Stimulated activated naive CD8-positive, alpha-beta T cell treated with anti-CD3 and anti-CD28 coated beads, Interleukin-15, Interleukin-2, amounts not matched to agents 100 ng/mL and 50 ng/mL, for 24 hours (primary cell): ENCODE measurements around the gene PRKAA2.
A peak's percentile ranks its signal among the peaks of the same experiment; 100 is the strongest.
"Not testable (repeated sequence)": the region's sequence is repeated elsewhere in the genome, so short reads cannot be mapped to it uniquely, and the experiment has no call there.

Experiments
- H3K27ac Mint-ChIP-seq: one replicate; pipeline ENCODE4 v1.8.0; 2021; ENCODE audit warnings: mild to moderate bottlenecking, mixed read lengths
- H3K27me3 Mint-ChIP-seq: one replicate; pipeline ENCODE4 v1.8.0; 2021; ENCODE audit warnings: mixed read lengths
- H3K36me3 Mint-ChIP-seq: one replicate; pipeline ENCODE4 v1.8.0; 2021; ENCODE audit warnings: low read depth, mixed read lengths
- H3K4me1 Mint-ChIP-seq: one replicate; pipeline ENCODE4 v1.8.0; 2021; ENCODE audit warnings: low read depth, mixed read lengths
- H3K4me3 Mint-ChIP-seq: one replicate; pipeline ENCODE4 v1.8.0; 2021; ENCODE audit warnings: mild to moderate bottlenecking, mixed read lengths
- H3K9me3 Mint-ChIP-seq: one replicate; pipeline ENCODE4 v1.8.0; 2021; ENCODE audit warnings: mixed read lengths

PRKAA2 gene

GRCh38 chr1:56644919-56645676 is at the start of gene PRKAA2:
TSS of gene PRKAA2 (plus strand) at chr1:56645314. CDS start at chr1:56645388, 74 bp downstream.
- no peaks in the 10 kb centered on the region for H3K9me3 Mint-ChIP-seq
- H3K4me3 Mint-ChIP-seq: peak within 1 kb of the TSS; percentile 57
- peaks cover 69% of the 10 kb centered on the region for H3K27me3 Mint-ChIP-seq
- H3K36me3 Mint-ChIP-seq: peaks cover 3% of the 10 kb centered on the region
- H3K4me1 Mint-ChIP-seq: peaks cover 10% of the 10 kb centered on the region
- H3K27ac Mint-ChIP-seq: no peak within 1 kb of the TSS

GRCh38 chr1:56595397-56596191 is 49.5 kb upstream of the PRKAA2 start:
- H3K36me3 Mint-ChIP-seq, H3K27ac Mint-ChIP-seq, H3K9me3 Mint-ChIP-seq, H3K27me3 Mint-ChIP-seq, H3K4me3 Mint-ChIP-seq, H3K4me1 Mint-ChIP-seq: not testable (repeated sequence)

GRCh38 chr1:56610097-56610496 is 35.0 kb upstream of the PRKAA2 start:
- not testable (repeated sequence) for H3K27me3 Mint-ChIP-seq, H3K9me3 Mint-ChIP-seq, H3K36me3 Mint-ChIP-seq

GRCh38 chr1:56610770-56611169 is 34.3 kb upstream of the PRKAA2 start:
- peaks cover 12% of the 10 kb centered on the region for H3K27me3 Mint-ChIP-seq
- H3K27ac Mint-ChIP-seq, H3K36me3 Mint-ChIP-seq, H3K4me1 Mint-ChIP-seq, H3K4me3 Mint-ChIP-seq, H3K9me3 Mint-ChIP-seq: not testable (repeated sequence)

More at GRCh38 chr1:56610097-56610496, 35.0 kb upstream of the PRKAA2 start:
- H3K4me3 Mint-ChIP-seq, H3K4me1 Mint-ChIP-seq, H3K27ac Mint-ChIP-seq: not testable (repeated sequence)

- Mint-ChIP-seq H3K36me3 (no peaks in the 10 kb centered on the region), H3K4me1 (no peaks in the 10 kb centered on the region), H3K27ac (no peak overlapping the region), H3K4me3 (no peak overlapping the region), H3K27me3 (peaks cover 19% of the 10 kb centered on the region), H3K9me3 (peaks cover 10% of the 10 kb centered on the region)
Measured at GRCh38 chr1:56617141-56617540, 28.0 kb upstream of the PRKAA2 start.

GRCh38 chr1:56625819-56626440 is 19.2 kb upstream of the PRKAA2 start:
- H3K27me3 Mint-ChIP-seq: peaks cover 20% of the 10 kb centered on the region
- no peaks in the 10 kb centered on the region for H3K4me1 Mint-ChIP-seq
- H3K9me3 Mint-ChIP-seq: no peaks in the 10 kb centered on the region
- no peak overlapping the region for H3K4me3 Mint-ChIP-seq
- H3K27ac Mint-ChIP-seq: no peak overlapping the region
- H3K36me3 Mint-ChIP-seq: no peaks in the 10 kb centered on the region

- H3K9me3 Mint-ChIP-seq: no peaks in the 10 kb centered on the region
- no peaks in the 10 kb centered on the region for H3K4me1 Mint-ChIP-seq
- no peak overlapping the region for H3K4me3 Mint-ChIP-seq
- no peak overlapping the region for H3K27ac Mint-ChIP-seq
- H3K27me3 Mint-ChIP-seq: peaks cover 20% of the 10 kb centered on the region
- H3K36me3 Mint-ChIP-seq: no peaks in the 10 kb centered on the region
Measured at GRCh38 chr1:56626546-56626945, 18.6 kb upstream of the PRKAA2 start.

- H3K36me3 Mint-ChIP-seq: no peaks in the 10 kb centered on the region
- H3K9me3 Mint-ChIP-seq: no peaks in the 10 kb centered on the region
- H3K27ac Mint-ChIP-seq: no peak overlapping the region
- H3K4me3 Mint-ChIP-seq: no peak overlapping the region
- H3K27me3 Mint-ChIP-seq: peaks cover 20% of the 10 kb centered on the region
- H3K4me1 Mint-ChIP-seq: no peaks in the 10 kb centered on the region
Measured at GRCh38 chr1:56627019-56627635, 18.0 kb upstream of the PRKAA2 start.

GRCh38 chr1:56627636-56628039 is 17.5 kb upstream of the PRKAA2 start:
- Mint-ChIP-seq H3K4me3 (no peak overlapping the region), H3K4me1 (no peaks in the 10 kb centered on the region), H3K9me3 (no peaks in the 10 kb centered on the region), H3K27me3 (peaks cover 20% of the 10 kb centered on the region), H3K27ac (no peak overlapping the region), H3K36me3 (no peaks in the 10 kb centered on the region)

- no peaks in the 10 kb centered on the region for H3K4me1 Mint-ChIP-seq
- H3K27ac Mint-ChIP-seq: no peak overlapping the region
- peaks cover 18% of the 10 kb centered on the region for H3K27me3 Mint-ChIP-seq
- no peak overlapping the region for H3K4me3 Mint-ChIP-seq
- H3K36me3 Mint-ChIP-seq: no peaks in the 10 kb centered on the region
- no peaks in the 10 kb centered on the region for H3K9me3 Mint-ChIP-seq
Measured at GRCh38 chr1:56630786-56631185, 14.3 kb upstream of the PRKAA2 start.

- Mint-ChIP-seq H3K36me3 (no peaks in the 10 kb centered on the region), H3K4me1 (no peaks in the 10 kb centered on the region), H3K27ac (no peak overlapping the region), H3K9me3 (no peaks in the 10 kb centered on the region), H3K27me3 (peaks cover 14% of the 10 kb centered on the region), H3K4me3 (no peak overlapping the region)
Measured at GRCh38 chr1:56631901-56632300, 13.2 kb upstream of the PRKAA2 start.

GRCh38 chr1:56634981-56635380 is 10.1 kb upstream of the PRKAA2 start:
- Mint-ChIP-seq H3K36me3 (no peaks in the 10 kb centered on the region), H3K4me1 (no peaks in the 10 kb centered on the region), H3K27ac (no peak overlapping the region), H3K9me3 (no peaks in the 10 kb centered on the region), H3K27me3 (peaks cover 4% of the 10 kb centered on the region), H3K4me3 (no peak overlapping the region)

GRCh38 chr1:56638248-56638647 is 6.9 kb upstream of the PRKAA2 start:
- H3K4me3 Mint-ChIP-seq: no peak overlapping the region
- no peaks in the 10 kb centered on the region for H3K4me1 Mint-ChIP-seq
- H3K27me3 Mint-ChIP-seq: peaks cover 17% of the 10 kb centered on the region
- H3K27ac Mint-ChIP-seq: no peak overlapping the region
- H3K9me3 Mint-ChIP-seq: no peaks in the 10 kb centered on the region
- no peaks in the 10 kb centered on the region for H3K36me3 Mint-ChIP-seq

GRCh38 chr1:56639211-56639610 is 5.9 kb upstream of the PRKAA2 start:
- Mint-ChIP-seq H3K9me3 (no peaks in the 10 kb centered on the region), H3K27me3 (peaks cover 24% of the 10 kb centered on the region), H3K4me3 (no peak overlapping the region), H3K4me1 (peaks cover under 1% of the 10 kb centered on the region), H3K36me3 (no peaks in the 10 kb centered on the region), H3K27ac (no peak overlapping the region)

GRCh38 chr1:56643661-56644060 is 1.5 kb upstream of the PRKAA2 start:
- no peaks in the 10 kb centered on the region for H3K9me3 Mint-ChIP-seq
- peaks cover 63% of the 10 kb centered on the region for H3K27me3 Mint-ChIP-seq
- H3K4me1 Mint-ChIP-seq: peaks cover 10% of the 10 kb centered on the region
- H3K4me3 Mint-ChIP-seq: peak overlapping the region; percentile 16
- peaks cover 3% of the 10 kb centered on the region for H3K36me3 Mint-ChIP-seq
- no peak overlapping the region for H3K27ac Mint-ChIP-seq
